Tongue (tissue), 2 donors: ENCODE measurements around the gene UBL3. TPM values are rescaled to one million over a fixed set of nuclear protein-coding genes. Genes with fewer than 3 reads are reported as not detected.

Experiments used
- DNase-seq: peaks from one replicate; pipeline ENCODE4 v3.0.0-alpha.2; 2015
- total RNA-seq: library from RNA; depleted of rRNA; stranded (reverse); fragments of >200 nt; gene quantifications from one replicate; pipeline ENCODE4 v1.2.3, GENCODE V29; 2014

UBL3 gene, protein sequence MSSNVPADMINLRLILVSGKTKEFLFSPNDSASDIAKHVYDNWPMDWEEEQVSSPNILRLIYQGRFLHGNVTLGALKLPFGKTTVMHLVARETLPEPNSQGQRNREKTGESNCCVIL
- total RNA-seq, result 48.7 TPM

DNA sequence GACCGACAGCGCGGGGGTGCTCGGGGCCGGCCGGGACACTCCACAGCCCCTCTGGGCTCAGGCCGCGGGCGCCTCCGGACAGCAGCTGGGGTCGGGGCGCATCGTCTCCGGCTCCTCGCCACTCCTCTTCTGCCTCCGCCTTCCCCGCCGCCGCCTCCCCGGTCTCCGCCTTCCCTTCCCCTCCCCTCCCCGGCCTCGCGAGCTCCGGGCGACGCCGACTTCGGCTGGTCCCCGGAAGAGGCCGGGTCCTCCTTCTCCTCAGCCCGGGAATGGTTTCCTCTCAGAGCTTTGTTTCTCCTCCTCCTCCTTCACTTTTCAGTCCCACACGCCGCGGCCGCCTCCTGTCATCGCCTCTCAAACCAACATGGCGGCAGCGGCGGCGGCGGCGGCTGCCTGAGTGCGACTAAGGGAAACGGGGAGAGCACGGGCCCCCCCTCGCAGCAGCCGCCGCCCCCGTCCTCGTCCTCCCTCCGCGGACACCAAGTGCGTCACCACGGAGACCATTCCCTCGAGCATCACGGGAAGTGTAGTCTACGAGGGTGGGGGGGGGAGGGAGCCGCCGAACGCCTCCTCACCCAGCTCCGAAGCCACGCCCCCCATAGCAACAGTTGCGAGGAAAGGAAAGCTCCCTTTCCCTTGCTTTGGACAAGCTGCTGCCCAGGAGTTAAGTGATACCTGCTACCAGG, at the start of gene UBL3:
TSS of gene UBL3 (minus strand) at position 405 of the 686 bp plus-strand sequence. CDS start 1,079 bp downstream, outside the sequence.
- peak; percentile 99 for DNase-seq

DNA sequence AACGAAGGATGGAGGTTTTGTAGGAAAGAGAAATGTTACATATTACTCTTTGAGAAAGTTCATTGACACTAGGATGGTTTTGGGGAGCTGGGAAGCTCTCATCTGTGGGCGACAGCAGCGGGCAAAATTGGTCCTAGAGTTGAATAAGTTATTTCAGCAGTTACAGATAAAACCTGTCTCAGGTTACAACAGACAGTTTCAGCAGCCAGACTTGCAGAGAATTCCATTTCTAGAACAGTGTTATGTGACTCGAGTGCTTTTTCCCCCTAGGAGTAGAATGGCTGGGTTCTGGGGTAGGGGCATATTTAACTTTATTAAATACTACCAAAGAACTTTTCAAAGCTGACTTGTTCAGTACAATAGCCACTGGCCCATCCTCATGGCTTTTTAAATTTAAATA, 46.7 kb upstream of the UBL3 start:
- DNase-seq, result no peak

DNA sequence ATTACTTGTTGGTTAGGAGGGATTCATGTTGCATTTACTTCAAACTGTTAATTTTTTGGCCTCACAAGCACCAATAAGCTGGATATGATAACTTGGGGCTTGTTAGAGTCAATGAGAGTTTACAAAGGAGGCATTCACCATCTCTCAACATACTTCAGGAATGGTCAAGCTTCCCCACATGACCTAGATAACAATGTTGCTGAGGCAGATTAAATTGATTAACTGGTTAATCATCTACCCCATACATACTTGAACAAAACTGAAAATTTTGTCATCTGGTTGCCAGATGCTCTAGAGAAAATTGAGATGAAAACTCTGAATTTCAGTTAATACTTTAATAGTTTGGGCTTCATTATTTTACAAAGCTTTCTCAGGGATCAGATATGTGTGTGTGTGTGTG, 43.0 kb upstream of the UBL3 start:
- DNase-seq, result no peak

DNA sequence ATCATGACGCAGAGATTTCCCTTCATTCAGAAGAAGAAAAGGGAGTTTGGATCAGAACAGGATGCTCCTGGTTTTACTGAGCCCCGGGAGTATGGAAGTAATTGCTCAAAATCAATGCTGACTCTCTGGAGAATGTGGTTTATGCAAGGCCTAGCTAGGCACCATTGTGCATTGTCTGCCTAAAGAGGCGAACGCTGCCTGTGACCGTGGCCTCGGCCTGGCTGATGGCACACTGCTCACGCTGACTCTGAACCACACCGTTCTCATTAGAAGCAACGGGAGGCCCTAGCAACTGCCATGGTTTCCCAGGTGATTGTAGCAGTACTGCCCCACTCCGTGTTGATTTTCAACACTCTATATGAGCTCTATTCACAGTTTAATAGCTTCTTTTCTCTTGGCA, 41.7 kb upstream of the UBL3 start:
- DNase-seq, result no peak

DNA sequence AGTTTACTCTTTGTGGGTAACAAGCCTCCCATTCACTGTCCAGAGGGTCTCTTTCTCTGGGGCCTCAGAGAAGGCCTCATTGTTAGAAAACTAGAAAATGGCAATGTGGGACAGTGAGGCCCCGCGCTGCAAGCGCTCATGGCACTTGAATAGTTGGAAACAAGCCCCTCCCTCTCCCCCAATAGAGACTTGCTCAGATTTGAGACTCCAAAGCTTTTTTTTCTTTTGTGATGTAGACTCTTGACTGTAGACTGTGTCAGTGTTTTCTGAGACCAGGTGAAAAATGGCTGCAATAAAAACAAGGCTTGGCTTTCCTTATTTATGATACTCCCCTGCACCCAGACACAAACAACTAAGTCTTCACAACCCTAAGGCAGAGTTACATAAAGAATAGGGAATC, 38.7 kb upstream of the UBL3 start:
- no peak for DNase-seq

DNA sequence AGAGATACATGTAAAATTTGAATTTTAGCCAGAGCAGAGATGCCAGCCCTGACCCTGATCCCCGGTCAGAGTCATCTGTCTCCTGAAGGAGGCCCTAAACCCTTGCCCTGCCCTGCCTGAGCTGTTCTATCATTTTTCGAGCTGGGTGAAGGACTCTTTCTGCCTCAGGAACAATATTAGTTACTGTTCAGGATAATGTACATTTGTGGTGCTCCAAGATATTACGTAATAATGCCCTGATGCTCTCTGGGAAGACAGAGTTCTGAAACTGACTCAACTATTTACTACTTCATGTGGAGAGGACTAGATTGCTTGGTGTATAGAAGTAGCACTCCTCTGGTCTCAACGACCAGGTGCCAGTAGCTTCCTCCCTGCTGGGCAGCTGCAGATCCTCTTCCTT, 37.9 kb upstream of the UBL3 start:
- DNase-seq, result no peak

DNA sequence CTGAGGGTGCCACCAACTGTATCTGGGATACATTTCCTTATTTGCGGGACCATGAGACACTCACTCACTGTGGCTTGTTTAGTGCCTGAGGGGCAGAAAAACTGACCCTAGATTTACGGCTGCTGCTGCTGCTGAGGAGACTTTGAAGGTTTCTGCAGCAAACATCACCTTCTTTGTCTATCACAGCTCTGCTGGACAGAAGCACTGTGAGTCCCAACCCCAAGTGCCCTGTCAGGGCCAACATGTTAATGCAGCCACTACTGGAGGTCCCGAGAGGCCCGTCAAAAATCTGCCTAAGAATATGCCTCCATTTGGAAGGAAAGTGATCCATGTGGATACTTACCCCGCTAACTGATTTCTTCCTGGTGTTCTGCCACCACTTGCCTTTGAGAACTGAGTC, 37.3 kb upstream of the UBL3 start:
- no peak for DNase-seq

DNA sequence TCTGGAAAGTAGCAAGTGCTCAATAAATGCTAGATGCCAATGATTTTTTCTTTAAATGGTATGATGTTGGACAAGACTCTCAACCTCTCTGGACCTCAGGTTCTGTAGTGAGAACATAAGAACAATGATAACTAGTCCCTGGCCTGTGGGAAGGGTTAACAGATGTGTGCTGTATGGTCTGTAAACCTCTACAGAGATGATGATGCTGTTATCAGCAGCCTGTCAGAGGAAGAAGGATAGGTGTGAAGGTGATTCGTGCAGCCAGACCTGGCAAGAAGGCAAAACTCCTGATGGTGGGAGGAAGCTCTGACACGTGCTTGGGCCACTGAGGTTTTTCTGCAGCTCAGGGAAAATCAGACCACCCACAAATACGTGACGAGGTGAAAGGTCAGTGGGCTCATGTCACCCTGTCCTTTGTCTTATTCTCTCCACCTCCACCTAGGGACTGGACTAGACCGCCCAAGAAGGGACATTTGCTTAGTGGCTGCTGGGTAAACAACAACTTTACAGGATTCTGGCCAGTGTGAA, 36.7 kb upstream of the UBL3 start:
- DNase-seq, result no peak

DNA sequence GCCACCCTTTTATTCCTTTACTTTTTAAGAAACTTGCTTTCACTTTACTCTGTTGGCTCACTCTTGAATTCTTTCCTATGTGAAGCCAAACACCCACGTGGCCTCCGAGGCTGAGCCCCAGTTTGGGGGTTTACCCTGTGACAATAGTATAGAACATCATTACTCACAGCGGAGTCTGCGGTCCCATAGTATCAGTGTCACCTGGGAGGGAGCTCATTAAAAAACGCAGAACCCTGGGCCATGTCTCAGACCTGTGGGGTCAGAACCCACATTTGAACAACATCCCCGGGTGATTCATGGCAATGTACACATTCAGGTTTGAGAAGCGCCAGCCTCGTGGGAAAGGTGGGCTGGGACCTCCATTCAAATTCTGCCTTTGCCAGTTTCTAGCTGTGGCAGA, 36.0 kb upstream of the UBL3 start:
- DNase-seq, result no peak

DNA sequence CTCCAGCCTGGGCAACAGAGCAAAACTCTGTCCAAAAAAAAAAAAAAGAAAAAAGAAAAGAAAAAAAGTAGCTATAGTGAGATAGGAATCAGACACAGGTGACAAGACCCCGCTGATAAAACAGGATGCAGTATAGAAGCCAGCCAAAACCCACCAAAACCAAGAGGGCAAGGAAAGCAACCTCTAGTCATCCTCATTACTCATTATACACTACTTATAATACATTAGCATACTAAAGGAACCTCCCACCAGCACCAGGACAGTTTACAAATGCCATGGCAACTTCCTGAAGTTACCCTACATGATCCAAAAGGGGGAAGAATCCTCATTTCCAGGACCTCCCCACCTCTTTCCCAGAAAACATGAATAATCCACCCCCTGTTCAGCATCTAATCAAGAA, 35.6 kb upstream of the UBL3 start:
- no peak for DNase-seq

DNA sequence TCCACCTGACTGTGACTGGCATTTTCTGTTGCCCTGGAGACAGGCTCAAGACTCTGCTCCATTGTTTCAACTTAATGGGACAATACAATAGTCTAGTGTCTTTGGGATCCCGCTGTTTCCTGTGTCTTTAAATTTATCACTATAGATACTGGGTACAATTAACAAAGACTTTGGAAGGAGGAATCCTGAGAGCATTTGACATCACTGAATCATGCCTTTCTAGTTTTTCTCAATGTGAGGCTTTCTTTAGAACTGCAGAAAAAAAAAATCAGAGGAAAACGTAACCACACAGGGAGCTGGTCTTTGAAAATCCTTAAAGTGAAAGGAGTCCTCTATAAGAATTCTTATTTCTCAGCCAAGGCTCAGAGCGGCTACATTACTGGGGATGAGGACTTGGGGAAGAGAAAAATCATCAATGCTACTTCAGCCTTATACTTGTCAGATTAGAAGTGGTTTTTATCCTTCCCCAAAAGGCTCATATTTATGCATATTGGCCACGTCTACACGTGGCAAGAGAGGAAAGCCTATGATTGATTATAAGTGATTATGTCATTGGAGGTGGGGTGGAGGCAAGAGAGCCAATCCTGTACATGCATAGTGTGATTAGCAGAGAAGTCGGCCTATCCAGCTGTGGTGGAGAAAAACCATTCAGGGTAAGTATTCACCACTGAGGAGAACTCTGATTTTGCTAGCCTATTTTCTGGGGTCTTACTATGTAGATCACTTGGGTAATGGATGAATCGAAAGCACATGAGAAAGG, 34.4 kb upstream of the UBL3 start:
- no peak for DNase-seq

DNA sequence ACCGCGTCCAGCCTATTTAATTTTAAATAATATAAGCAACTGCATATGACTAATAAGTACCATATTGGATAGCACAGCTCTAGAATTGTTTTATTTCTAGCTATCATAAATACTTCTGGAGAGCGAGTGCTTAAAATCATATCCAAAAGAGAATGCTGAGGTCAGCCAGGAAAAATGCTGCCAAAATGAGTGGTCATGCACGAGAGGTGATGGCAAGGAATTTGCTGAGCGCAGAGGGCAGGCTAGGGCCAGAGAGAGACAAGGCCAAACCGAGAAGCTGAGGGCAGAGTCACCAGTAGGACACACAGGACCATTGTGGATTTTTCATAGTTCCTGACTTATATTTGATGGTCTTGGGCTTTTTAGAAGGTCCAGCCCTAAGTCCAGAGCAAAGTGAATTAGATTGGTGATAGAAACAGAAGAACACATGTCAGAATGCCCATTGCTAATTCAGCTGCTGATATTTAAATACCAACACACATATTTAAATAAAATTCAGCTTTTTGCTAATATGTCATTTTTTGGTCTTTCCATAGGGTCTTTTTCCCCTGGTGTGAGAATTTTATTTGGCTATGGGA, 33.6 kb upstream of the UBL3 start:
- no peak for DNase-seq

DNA sequence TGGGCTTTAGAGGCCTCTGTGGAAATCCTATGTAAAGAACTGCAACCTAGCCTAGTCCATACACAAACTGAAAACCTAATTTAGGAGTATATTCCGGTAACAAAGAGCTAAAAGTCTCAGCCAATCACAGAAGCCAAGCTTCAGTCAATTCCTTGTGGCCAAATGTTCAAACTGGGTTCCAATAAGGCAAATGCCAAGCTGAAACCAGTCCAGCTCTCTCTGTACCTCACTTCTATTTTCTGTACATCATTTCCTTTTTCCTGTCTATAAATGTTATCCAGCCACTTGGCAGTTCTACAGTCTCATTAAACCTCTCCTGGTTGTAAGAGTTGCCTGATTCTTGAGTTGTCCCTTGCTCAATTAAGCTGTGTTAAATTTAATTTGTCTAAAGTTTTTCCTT, 31.7 kb upstream of the UBL3 start:
- no peak for DNase-seq

DNA sequence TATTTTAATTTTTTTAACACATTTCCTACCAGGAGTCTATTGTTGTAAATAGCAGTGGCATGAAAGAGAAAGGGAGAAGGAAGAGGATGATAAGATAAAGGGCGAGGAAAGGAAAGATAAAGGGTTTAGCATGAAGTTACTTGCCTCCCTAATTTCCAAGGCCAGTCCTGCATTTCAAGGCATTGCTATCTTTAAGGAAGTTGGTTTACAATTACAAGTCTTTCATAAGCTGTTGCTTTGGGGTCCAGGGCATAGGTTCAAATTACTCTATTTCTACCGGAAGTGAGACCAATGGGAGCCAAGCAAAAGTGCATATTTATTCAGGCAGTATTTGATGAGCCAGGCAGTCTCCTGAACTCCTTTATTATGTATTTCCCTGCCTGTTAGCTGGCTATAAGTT, 27.7 kb upstream of the UBL3 start:
- DNase-seq, result no peak

DNA sequence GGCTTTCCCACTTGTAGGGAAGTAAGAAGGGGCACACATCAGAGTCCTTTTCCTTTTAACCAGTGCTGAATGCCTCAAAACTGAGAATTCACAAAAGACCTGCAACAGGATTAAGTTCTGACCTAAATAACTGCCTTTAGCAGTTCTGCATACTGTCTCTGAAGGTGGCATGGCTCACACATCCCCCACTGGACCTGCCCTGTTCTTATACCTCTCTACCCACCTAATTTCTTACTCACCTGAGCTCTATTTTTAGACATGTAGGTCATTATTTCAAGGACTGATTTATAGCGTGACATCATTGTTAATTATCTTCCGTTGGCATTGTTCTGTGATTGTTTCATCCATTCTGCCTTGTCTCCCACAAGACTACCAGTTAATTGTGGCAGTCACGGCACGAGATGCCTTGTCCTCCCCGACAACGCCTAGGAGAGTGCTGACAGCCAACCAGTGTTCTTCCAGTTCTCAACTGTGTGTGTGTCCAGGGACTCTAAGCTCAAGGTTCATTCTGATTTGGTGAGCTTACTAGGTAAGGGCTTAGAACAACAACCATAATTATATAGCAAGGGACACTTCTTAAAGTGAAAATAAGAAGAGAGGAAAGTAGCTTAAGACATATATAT, 27.1 kb upstream of the UBL3 start:
- DNase-seq, result no peak

DNA sequence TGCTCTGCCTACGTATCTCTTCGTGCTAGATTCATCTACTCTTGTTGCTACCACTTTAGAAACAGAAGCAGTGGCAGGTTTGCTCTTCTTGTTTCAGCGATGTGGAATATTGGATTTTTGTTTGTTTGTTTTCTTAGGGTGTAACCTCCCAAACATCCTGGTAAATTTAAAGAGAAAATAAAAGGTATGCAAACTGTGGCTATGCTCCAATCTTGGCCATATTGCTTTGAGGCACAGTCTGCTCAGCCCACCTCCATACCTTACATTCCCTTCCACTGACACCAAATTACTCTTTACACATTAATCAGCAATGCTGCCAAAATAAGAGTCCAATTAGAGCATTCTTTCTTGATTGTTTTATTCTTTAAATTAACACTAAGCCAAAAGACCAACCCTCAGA, 25.2 kb upstream of the UBL3 start:
- no peak for DNase-seq

DNA sequence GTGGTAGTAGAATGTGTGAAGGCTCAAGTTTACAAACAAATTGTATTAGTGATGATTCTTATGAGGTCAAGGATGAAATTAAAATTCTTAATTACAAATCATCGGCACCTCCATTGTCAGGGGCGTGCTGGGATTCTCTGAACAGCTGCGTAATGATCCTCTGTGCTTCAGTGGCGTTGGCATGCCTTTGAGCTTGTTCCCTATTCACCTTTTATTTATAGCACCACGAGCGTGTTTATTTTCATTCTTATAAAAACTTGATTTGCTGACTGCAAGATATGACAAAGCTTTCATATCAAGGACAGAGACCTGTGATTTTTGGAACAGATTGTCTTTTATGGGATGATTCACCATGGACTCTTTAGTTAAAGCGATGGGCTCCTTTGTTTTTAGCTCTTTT, 18.2 kb upstream of the UBL3 start:
- no peak for DNase-seq

DNA sequence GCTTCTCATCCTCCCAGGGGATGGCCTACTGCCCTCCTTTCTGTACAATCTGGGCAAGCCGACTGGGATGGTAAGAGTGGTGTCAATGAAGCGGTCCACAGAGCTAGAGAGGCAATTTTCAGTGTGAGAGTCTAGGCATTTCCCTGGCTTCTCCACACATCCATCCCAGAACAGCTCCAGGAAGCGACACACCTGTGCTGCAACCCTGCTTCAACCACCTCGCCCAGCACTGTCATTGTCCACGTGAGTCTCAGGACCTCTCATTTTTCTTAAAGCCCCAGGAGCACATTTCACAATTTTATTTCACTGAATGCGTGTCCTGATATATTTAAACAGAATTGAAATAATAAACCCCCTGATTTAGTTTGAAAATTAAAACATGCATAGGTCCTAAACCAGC, 15.5 kb upstream of the UBL3 start:
- DNase-seq, result no peak

DNA sequence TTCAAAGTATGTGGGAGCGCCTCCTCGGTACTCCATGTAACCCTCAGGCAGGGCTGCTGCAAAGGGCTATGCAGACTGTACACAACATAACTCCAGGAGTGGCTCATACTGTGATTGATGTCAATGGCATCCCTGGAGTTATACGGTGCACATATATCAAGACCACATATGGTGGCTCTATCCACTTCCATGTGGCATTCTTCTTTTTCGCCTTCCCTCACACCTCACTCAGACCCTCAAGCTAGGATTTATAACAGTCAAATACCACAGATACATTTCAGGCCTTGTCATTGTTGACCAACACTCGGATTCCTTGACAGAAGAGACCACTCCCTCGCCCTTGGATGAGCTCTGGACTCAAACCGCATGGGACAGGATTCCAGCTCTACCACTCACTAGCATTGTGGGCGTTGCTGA, 11.3 kb upstream of the UBL3 start:
- DNase-seq, result no peak

DNA sequence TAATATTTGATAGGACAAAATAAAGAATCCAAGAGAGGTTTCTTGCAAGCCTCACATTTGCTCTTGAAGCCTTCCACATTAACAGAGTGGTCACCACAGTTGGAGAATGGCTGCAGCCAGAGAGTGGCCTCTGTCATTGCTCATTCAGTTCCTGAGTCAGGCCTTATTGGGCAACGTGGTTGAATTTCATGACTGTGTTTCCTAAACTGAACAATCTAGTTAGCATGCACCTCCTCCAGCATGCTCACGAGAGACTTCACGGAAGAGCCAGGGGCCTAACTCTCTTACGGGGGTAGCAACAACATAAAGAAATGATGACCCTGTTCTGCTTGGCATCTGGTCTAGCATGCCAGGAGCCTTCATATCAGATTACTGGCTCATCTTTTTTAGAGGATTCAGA, 9.6 kb upstream of the UBL3 start:
- no peak for DNase-seq

DNA sequence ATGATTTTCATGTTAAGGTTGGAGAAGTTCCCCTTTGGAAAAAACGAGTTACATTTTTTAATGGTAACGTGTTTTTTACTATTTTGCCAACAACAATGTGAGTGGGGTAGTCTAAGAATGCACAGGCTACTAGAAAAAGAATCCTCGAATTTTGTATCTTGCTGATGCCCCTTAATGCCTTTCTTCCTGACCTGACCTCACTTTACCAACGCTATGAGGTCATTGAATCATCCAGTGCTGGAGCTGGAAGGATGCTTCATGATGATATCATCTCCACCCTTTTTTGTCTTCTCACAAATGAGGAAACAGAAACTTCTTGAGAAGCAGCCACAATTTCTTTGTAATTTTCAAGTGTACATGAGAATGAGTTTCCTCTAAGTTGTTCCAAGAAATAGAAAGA, 8.2 kb upstream of the UBL3 start:
- no peak for DNase-seq

DNA sequence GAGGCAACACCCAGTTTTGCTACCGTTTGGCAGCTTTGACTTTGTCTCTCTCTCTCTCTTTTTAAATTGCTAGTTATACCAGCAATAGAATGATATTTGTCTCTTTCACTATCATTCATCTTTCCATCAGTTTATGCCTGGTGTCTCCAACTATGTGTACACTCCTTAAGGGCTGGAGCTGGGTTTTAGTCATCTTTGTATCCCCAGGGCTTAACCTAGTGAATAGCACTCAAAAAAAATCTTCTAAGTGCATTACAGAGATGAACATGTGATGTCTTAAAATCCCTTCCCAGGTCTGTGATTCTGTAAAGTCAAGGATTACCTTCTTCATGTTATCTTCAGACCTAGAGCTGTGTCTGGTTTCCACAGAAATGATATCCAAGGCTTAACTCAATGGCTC, 7.8 kb upstream of the UBL3 start:
- no peak for DNase-seq

DNA sequence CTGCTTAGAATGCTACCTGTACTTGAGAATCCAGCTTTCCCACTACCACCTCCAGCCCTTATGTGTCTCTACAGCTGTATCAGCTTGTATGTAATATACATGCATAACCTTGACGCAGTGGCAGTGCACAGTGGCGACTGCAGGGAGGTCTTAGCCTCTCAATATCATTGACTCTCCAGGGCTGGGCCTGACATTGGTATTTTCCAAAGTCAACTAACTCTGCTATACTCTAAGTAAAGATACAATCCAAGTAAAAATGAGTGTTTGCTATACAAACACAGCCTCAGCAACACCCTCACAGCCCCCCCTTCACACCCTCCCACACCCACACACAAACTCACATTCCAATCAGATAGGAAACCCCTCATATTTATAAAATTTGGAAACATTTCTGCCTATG, 6.7 kb upstream of the UBL3 start:
- DNase-seq, result no peak
